Body of pancreas (tissue), 4 donors: ENCODE results near the gene CSTPP1.

ENCODE experiments used
- CTCF ChIP-seq, 7 experiments: fragments of 450-650 bp in 4 of 7; fragments of 200-600 bp in 3 of 7; sonication (generic) in 3 of 7; IDR thresholded peaks; one replicate each; pipeline ENCODE4 v1.5.1; 2016 to 2019; ENCODE audit warnings: antibody characterized with exemption in 7 of 7
- POLR2A ChIP-seq, 3 donors: fragments of 450-650 bp; IDR thresholded peaks; one replicate each; pipeline ENCODE4 v1.6.1; 2016; ENCODE audit warnings: antibody characterized with exemption in 3 of 3, mild to moderate bottlenecking in 2 of 3

GRCh38 chr11:47071341-47071740 is 134.8 kb downstream of the CSTPP1 start:
- TF ChIP-seq POLR2A (IDR thresholded peaks at IDR 0.05) (no peak), CTCF (IDR thresholded peaks at IDR 0.05) (no peak)
